Neural cell (in vitro differentiated cells): ENCODE results near the gene FRRS1L.

ENCODE experiments used
- CTCF ChIP-seq: fragments of 450-650 bp; IDR thresholded peaks from 2 replicates; pipeline ENCODE4 v1.5.1; 2014; ENCODE audit warnings: antibody characterized with exemption, mild to moderate bottlenecking, moderate library complexity; ENCODE audit not compliant: poor library complexity, severe bottlenecking
- EZH2 ChIP-seq: fragments of 200-600, 300-800 bp; shearing (Covaris generic), sonication (generic); IDR thresholded peaks from 2 replicates; pipeline ENCODE4 v1.6.1; 2014; ENCODE audit warnings: antibody characterized with exemption, low read length, borderline replicate concordance, mild to moderate bottlenecking; ENCODE audit not compliant: insufficient read depth, poor library complexity, severe bottlenecking
- POLR2AphosphoS5 ChIP-seq: IDR thresholded peaks from 2 replicates; pipeline ENCODE4 v1.6.1; 2012
- RAD21 ChIP-seq: fragments of 450-650 bp; conservative IDR thresholded peaks from 2 replicates; pipeline ENCODE4 v1.6.1; 2014; ENCODE audit warnings: antibody characterized with exemption, mild to moderate bottlenecking, moderate library complexity
- REST ChIP-seq: IDR thresholded peaks from 2 replicates; pipeline ENCODE4 v1.6.1; 2012; ENCODE audit warnings: borderline replicate concordance
- TAF1 ChIP-seq: IDR thresholded peaks from 2 replicates; pipeline ENCODE4 v1.6.1; 2012; ENCODE audit warnings: low read depth

- TF ChIP-seq RAD21 = no peak
- TF ChIP-seq EZH2 = no peak
- no peak for TF ChIP-seq POLR2AphosphoS5
- no peak for TF ChIP-seq TAF1
- no peak for TF ChIP-seq CTCF
- TF ChIP-seq REST = no peak
Observed at GRCh38 chr9:109118808-109119438, 48.1 kb downstream of the FRRS1L start.
